Endothelial cell of umbilical vein (primary cell): ENCODE measurements around the gene GPANK1.

Experiments
- EZH2 ChIP-seq: IDR thresholded peaks from 2 replicates; pipeline ENCODE4 v1.6.1; 2012; ENCODE audit warnings: borderline replicate concordance, low read depth, mild to moderate bottlenecking, moderate library complexity, low read length, inconsistent platforms; ENCODE audit not compliant: severe bottlenecking
- FOS ChIP-seq: IDR thresholded peaks from 2 replicates; pipeline ENCODE4 v1.6.1; 2011; ENCODE audit warnings: mild to moderate bottlenecking, low read length, moderate library complexity, borderline replicate concordance; ENCODE audit not compliant: insufficient read depth
- GATA2 ChIP-seq: IDR thresholded peaks from 2 replicates; pipeline ENCODE4 v1.7.0; 2011; ENCODE audit warnings: low read depth, mild to moderate bottlenecking, moderate library complexity, mixed read lengths, low read length; ENCODE audit not compliant: insufficient read length, insufficient read depth
- JUN ChIP-seq: IDR thresholded peaks from 2 replicates; pipeline ENCODE4 v1.6.1; 2011; ENCODE audit warnings: borderline replicate concordance, low read depth; ENCODE audit not compliant: insufficient read length, insufficient read depth
- MYC ChIP-seq: IDR thresholded peaks from one replicate; pipeline ENCODE4 v1.6.1; 2011; ENCODE audit warnings: mild to moderate bottlenecking, low read depth, low read length
- POLR2A ChIP-seq: IDR thresholded peaks from 2 replicates; pipeline ENCODE4 v1.6.1; 2012; ENCODE audit warnings: low read depth, mild to moderate bottlenecking, control low read depth, low read length
- POLR2AphosphoS5 ChIP-seq: IDR thresholded peaks from 2 replicates; pipeline ENCODE4 v1.6.1; 2012; ENCODE audit warnings: low read depth, mild to moderate bottlenecking, control low read depth, low read length, moderate library complexity; ENCODE audit not compliant: insufficient read depth
- TF ChIP-seq, protein P1 (sequence below): IDR thresholded peaks from 2 replicates; pipeline ENCODE4 v1.6.1; 2011; ENCODE audit not compliant: insufficient read depth, insufficient read length
- TF ChIP-seq, protein P2 (sequence below), 2 donors: IDR thresholded peaks; 1 replicate in 1 of 2; 2 replicates in 1 of 2; pipeline ENCODE4 v1.5.1; 2011; ENCODE audit warnings: low read length in 2 of 2, mild to moderate bottlenecking in 2 of 2, moderate library complexity in 2 of 2, control low read depth in 1 of 2, inconsistent platforms in 1 of 2, low read depth in 1 of 2; ENCODE audit not compliant: insufficient read depth in 1 of 2; ENCODE audit errors: extremely low read depth in 1 of 2

DNA sequence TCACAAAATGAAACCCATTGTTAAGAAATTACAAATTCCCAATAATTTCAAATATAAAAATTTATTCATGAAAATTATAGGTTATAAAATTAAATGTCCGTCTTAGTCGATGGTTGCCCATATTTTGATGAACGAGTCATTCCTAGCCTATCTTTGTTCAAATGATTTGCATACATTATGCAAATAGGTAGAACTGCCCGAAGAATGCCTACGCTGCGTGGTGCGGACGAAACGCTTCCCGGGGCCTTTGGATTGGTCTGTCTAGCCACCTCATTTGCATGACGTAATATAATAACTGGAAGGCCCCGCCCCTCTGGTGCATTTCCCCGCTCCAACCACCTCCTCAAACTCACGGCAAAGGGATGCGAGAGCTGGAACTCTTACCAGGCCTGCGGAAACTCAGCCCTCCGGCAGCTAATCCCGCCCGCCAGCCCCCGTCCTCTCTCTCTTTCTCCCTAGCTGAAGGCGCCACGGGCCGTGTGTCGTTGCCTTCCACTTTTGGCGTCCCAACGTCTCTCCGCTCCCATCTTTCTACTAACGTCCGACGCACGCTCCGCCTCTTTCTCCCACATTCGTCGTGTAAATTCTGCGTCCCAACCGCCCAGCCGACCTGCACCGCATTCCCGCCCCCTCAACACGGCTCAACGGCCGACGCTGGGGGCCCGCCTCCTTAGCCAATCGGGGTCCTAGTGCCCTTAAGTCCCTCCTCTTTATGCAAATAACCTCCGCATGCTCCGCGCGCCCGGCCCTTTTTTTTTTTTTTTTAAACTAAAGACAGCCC lies 44.8 kb downstream of the GPANK1 start:
- no peak for TF ChIP-seq EZH2
- peak; percentile 73 for TF ChIP-seq POLR2A
- TF ChIP-seq, protein P1, sequence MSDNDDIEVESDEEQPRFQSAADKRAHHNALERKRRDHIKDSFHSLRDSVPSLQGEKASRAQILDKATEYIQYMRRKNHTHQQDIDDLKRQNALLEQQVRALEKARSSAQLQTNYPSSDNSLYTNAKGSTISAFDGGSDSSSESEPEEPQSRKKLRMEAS = peak; percentile 51
- TF ChIP-seq, protein P2, sequence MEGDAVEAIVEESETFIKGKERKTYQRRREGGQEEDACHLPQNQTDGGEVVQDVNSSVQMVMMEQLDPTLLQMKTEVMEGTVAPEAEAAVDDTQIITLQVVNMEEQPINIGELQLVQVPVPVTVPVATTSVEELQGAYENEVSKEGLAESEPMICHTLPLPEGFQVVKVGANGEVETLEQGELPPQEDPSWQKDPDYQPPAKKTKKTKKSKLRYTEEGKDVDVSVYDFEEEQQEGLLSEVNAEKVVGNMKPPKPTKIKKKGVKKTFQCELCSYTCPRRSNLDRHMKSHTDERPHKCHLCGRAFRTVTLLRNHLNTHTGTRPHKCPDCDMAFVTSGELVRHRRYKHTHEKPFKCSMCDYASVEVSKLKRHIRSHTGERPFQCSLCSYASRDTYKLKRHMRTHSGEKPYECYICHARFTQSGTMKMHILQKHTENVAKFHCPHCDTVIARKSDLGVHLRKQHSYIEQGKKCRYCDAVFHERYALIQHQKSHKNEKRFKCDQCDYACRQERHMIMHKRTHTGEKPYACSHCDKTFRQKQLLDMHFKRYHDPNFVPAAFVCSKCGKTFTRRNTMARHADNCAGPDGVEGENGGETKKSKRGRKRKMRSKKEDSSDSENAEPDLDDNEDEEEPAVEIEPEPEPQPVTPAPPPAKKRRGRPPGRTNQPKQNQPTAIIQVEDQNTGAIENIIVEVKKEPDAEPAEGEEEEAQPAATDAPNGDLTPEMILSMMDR (IDR thresholded peaks at IDR 0.05; ENCODE audit: extremely low read depth in 1 of 2, insufficient read depth in 1 of 2, low read depth in 1 of 2, low read length in 2 of 2) = no peak
- TF ChIP-seq POLR2AphosphoS5 = peak; percentile 56
- no peak for TF ChIP-seq MYC
- peak; percentile 85 for TF ChIP-seq JUN
- no peak for TF ChIP-seq FOS
- TF ChIP-seq GATA2 = no peak
